NT2/D1 (cell line): Measurements from ENCODE around the gene ITM2B.

ENCODE experiments used
- SUZ12 ChIP-seq: IDR thresholded peaks from 2 replicates; pipeline ENCODE4 v1.6.1; 2011; ENCODE audit not compliant: insufficient read length, insufficient read depth; ENCODE audit errors: extremely low read depth
- YY1 ChIP-seq: IDR thresholded peaks from 2 replicates; pipeline ENCODE4 v1.6.1; 2011; ENCODE audit not compliant: insufficient read length, insufficient read depth

DNA sequence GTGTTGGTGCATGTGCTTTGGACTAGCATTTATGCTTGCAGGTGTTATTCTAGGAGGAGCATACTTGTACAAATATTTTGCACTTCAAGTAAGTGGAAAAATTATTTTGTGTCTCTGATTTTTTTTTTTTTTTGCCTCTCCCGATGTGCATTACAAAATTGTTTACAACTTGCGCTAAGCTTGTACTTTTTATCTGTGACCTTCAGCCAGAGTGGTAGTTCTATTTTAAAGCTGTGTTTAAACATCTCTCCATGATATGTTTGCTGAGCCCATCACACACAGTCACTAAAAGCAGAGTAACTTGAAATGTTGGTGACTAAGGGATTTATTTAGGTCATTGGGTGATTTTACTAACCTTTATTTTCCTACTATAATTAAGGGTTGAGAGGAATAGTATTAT lies 20.8 kb downstream of the ITM2B start:
- TF ChIP-seq YY1 = no peak
- no peak for TF ChIP-seq SUZ12
